Measurements from ENCODE around the gene RSKR.

Gene RSKR

DNA sequence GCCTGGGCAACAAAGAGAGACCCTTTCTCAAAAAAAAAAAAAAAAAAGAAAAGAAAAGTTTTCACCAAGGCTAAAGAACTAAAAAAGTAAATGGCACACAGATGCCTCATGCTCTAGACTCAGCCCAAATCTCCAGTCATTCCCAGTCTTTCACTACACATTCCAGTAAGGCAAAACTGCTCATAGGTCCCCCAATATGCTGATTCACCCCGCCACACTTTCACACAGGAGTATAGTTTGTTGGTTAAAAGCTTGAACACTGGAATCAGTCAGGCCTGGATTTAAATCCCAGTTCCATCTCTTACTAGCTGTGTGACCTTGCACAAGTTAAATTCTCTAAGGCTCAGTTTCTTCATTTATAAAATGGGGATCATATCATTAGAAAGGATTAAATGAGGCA, 44.5 kb downstream of the RSKR start:
- H3K9me3 ChIP-seq (ENCODE audit: control insufficient read depth in 1 of 2, low read length in 2 of 2) = no peaks in the 10 kb centered on the region
- H3K4me3 ChIP-seq (ENCODE audit: low read depth in 1 of 2, low read length in 2 of 2) = no peak overlapping the region
- peaks cover 8 to 25% of the 10 kb centered on the region in 2 donors for H3K4me1 ChIP-seq (ENCODE audit: control insufficient read depth in 1 of 2, insufficient read depth in 2 of 2, low read length in 2 of 2)
- no peaks in the 10 kb centered on the region for H3K27me3 ChIP-seq (ENCODE audit: low read depth, low read length)
- H3K36me3 ChIP-seq (ENCODE audit: control insufficient read depth in 1 of 2, insufficient read depth in 2 of 2, low read length in 2 of 2) = peaks cover 0 to 3% of the 10 kb centered on the region in 2 donors
- no peak overlapping the region for H3K27ac ChIP-seq (ENCODE audit: low read length)

DNA sequence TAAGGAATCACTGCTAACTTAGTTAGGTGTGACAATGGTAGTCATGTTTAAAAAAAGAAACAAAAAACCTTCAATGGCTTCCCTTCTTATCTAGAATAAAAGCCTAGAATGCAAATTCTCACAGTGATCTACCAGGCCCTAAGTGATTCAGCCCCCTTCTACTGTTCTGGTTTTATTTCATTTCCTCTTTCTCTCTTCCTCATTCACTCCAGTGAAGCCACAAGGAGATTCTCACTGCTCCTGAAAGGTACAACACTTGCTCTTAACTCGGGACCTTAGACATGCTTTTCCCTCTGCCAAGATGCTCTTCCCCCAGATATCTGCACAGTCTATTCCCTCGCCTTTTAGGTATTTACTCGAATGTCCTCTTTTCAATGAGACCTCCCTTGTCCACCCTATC, 46.4 kb downstream of the RSKR start:
- peaks cover 8 to 24% of the 10 kb centered on the region in 2 donors for H3K4me1 ChIP-seq (ENCODE audit: control insufficient read depth in 1 of 2, insufficient read depth in 2 of 2, low read length in 2 of 2)
- H3K27me3 ChIP-seq (ENCODE audit: low read depth, low read length) = no peaks in the 10 kb centered on the region
- no peak overlapping the region for H3K4me3 ChIP-seq (ENCODE audit: low read depth in 1 of 2, low read length in 2 of 2)
- H3K9me3 ChIP-seq (ENCODE audit: control insufficient read depth in 1 of 2, low read length in 2 of 2) = no peaks in the 10 kb centered on the region
- H3K27ac ChIP-seq (ENCODE audit: low read length) = no peak overlapping the region
- H3K36me3 ChIP-seq (ENCODE audit: control insufficient read depth in 1 of 2, insufficient read depth in 2 of 2, low read length in 2 of 2) = peaks cover 4 to 14% of the 10 kb centered on the region in 2 donors

- Histone ChIP-seq H3K27me3 (ENCODE audit: low read depth, low read length) (no peaks in the 10 kb centered on the region), H3K4me1 (ENCODE audit: control insufficient read depth in 1 of 2, insufficient read depth in 2 of 2, low read length in 2 of 2) (no peaks in the 10 kb centered on the region), H3K4me3 (ENCODE audit: low read depth in 1 of 2, low read length in 2 of 2) (no peak overlapping the region), H3K36me3 (ENCODE audit: control insufficient read depth in 1 of 2, insufficient read depth in 2 of 2, low read length in 2 of 2) (peaks cover 22 to 31% of the 10 kb centered on the region in 2 donors), H3K27ac (ENCODE audit: low read length) (no peak overlapping the region), H3K9me3 (ENCODE audit: control insufficient read depth in 1 of 2, low read length in 2 of 2) (no peaks in the 10 kb centered on the region)
Observed at GRCh38 chr17:28563475-28563874, 50.5 kb downstream of the RSKR start.

Measured in muscle layer of duodenum (tissue), 2 donors.